NCI-H510A (cell line): ENCODE measurements around the gene RET.

Experiments
- DNase-seq: peaks from one replicate; lab custom pipeline; 2025; lab: John Stamatoyannopoulos, UW

The RET gene

GRCh38 chr10:43108951-43109350 lies 32.1 kb downstream of the RET start:
- DNase-seq, result no peak

GRCh38 chr10:43109671-43110249 lies 32.9 kb downstream of the RET start:
- DNase-seq, result no peak

GRCh38 chr10:43110338-43111071 lies 33.6 kb downstream of the RET start:
- DNase-seq, result no peak

GRCh38 chr10:43111101-43111500 lies 34.2 kb downstream of the RET start:
- DNase-seq, result no peak

- DNase-seq, result no peak
Measured at GRCh38 chr10:43111921-43112607, 35.2 kb downstream of the RET start.

- DNase-seq, result no peak
Measured at GRCh38 chr10:43112608-43112961, 35.7 kb downstream of the RET start.

GRCh38 chr10:43113201-43114087 lies 36.6 kb downstream of the RET start:
- DNase-seq, result no peak

GRCh38 chr10:43114088-43114742 lies 37.3 kb downstream of the RET start:
- no peak for DNase-seq

- DNase-seq, result no peak
Measured at GRCh38 chr10:43114743-43115611, 38.1 kb downstream of the RET start.

- no peak for DNase-seq
Measured at GRCh38 chr10:43115881-43116595, 39.2 kb downstream of the RET start.

GRCh38 chr10:43116596-43116995 lies 39.7 kb downstream of the RET start:
- DNase-seq, result no peak

GRCh38 chr10:43117031-43117776 lies 40.3 kb downstream of the RET start:
- DNase-seq, result no peak

GRCh38 chr10:43117777-43118583 lies 41.1 kb downstream of the RET start:
- no peak for DNase-seq

- DNase-seq, result no peak
Measured at GRCh38 chr10:43118631-43119415, 42.0 kb downstream of the RET start.

- no peak for DNase-seq
Measured at GRCh38 chr10:43119416-43120115, 42.7 kb downstream of the RET start.

GRCh38 chr10:43120116-43120928 lies 43.5 kb downstream of the RET start:
- DNase-seq, result no peak
